Body of pancreas (tissue), 4 donors: ENCODE results near the gene THY1. TPM values are rescaled to one million over a fixed set of nuclear protein-coding genes. Genes with fewer than 3 reads are reported as not detected.

Experiments used
- ATAC-seq: fragments of 150-250 bp; one replicate; pipeline ENCODE4 v1.9.1; 2016
- DNase-seq, 4 donors: peaks; one replicate each; pipeline ENCODE4 v3.0.0-alpha.2; 2019
- H3K27ac ChIP-seq, 4 donors: fragments of 200-600 bp; sonication (generic); 1 replicate in 3 of 4; 2 replicates in 1 of 4; pipeline versions ENCODE4 v1.5.1 to v1.6.1; 2016 to 2019; ENCODE audit warnings: mild to moderate bottlenecking in 1 of 4, mixed read lengths in 1 of 4, moderate library complexity in 1 of 4
- H3K27me3 ChIP-seq, 2 donors: fragments of 200-600 bp; sonication (generic); one replicate each; pipeline ENCODE4 v1.6.0; 2016; ENCODE audit warnings: mild to moderate bottlenecking in 1 of 2
- H3K36me3 ChIP-seq, 2 donors: fragments of 200-600 bp; sonication (generic); replicated peaks in 1 of 2; 2 replicates each; pipeline ENCODE4 v1.5.1; 2016; ENCODE audit warnings: low read depth in 2 of 2; ENCODE audit not compliant: insufficient read depth in 1 of 2
- H3K4me1 ChIP-seq: fragments of 200-600 bp; sonication (generic); one replicate; pipeline ENCODE4 v1.6.0; 2016
- H3K4me3 ChIP-seq, 2 donors: fragments of 200-600 bp; sonication (generic); 1 replicate in 1 of 2; 2 replicates in 1 of 2; pipeline ENCODE4 v1.5.1; 2016 to 2019
- H3K9me3 ChIP-seq, 3 donors: fragments of 200-600 bp; sonication (generic); 1 replicate in 2 of 3; 2 replicates in 1 of 3; pipeline ENCODE4 v1.5.1; 2016
- CTCF ChIP-seq, 7 experiments: fragments of 450-650 bp in 4 of 7; fragments of 200-600 bp in 3 of 7; sonication (generic) in 3 of 7; IDR thresholded peaks; one replicate each; pipeline ENCODE4 v1.5.1; 2016 to 2019; ENCODE audit warnings: antibody characterized with exemption in 7 of 7
- POLR2A ChIP-seq, 3 donors: fragments of 450-650 bp; IDR thresholded peaks; one replicate each; pipeline ENCODE4 v1.6.1; 2016; ENCODE audit warnings: antibody characterized with exemption in 3 of 3, mild to moderate bottlenecking in 2 of 3
- WGBS, 2 donors: methylation state at CpG; one replicate each; pipeline ENCODE4 v1.1.5; 2017; 5-methylcytosine and 5-hydroxymethylcytosine counted together
- intact Hi-C: fragments of 100-400 bp; cut with DNase I; formaldehyde crosslinking; loops from one replicate; pipeline ENCODE4 v1.15.1; 2023
- total RNA-seq, 2 donors: library from RNA; depleted of rRNA; stranded (reverse); fragments of >200 nt; gene quantifications; one replicate each; pipeline ENCODE4 v1.1.0, GENCODE V29; 2016

Gene THY1
- total RNA-seq, 2 donors from 2014 or later = 6.9 to 9.9 TPM

GRCh38 chr11:119420631-119421030 is 2.3 kb downstream of the THY1 start:
- WGBS, 2 donors = 73 to 81% methylated on average over 7 to 8 of the region's 8 CpGs
- TF ChIP-seq POLR2A (IDR thresholded peaks at IDR 0.05) = no peak
- no peak for TF ChIP-seq CTCF (IDR thresholded peaks at IDR 0.05)
- no peaks in the 10 kb centered on the region for H3K27me3 ChIP-seq
- H3K27ac ChIP-seq = no peak overlapping the region
- no peaks in the 10 kb centered on the region for H3K9me3 ChIP-seq
- DNase-seq (no peak), ATAC-seq (no peak)
- intact Hi-C loops = no loop called here
- peaks cover 11% of the 10 kb centered on the region for H3K4me1 ChIP-seq
- H3K36me3 ChIP-seq = no peaks in the 10 kb centered on the region
- no peak overlapping the region for H3K4me3 ChIP-seq

DNA sequence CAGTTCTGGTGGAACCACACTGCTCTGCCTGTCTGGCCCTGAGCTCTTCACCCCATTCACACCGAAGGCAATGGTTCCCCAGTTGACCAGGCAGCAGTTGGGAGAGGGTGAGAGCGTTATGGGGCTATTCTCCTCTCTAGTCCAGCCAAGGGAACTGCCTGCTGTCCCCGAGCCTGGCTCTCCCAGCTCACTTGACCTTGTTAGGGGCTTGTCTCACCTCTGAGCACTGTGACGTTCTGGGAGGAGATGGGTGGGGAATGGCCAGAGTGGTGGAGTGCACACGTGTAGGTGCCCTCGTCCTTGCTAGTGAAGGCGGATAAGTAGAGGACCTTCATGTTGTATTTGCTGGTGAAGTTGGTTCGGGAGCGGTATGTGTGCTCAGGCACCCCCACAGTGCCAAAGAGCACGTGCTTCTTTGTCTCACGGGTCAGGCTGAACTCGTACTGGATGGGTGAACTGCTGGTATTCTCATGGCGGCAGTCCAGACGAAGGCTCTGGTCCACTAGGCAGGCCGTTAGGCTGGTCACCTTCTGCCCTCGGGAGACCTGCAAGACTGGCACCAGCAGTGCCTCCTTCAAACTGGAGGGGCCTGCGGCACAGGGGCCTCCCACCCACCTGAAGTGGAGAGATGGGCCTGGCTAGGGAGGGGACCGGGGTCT is 3.0 kb downstream of the THY1 start:
- no peak for DNase-seq
- H3K4me1 ChIP-seq = peaks cover 11% of the 10 kb centered on the region
- H3K36me3 ChIP-seq = no peaks in the 10 kb centered on the region
- H3K9me3 ChIP-seq = no peaks in the 10 kb centered on the region
- no peak overlapping the region for H3K27ac ChIP-seq
- no peak for ATAC-seq
- H3K4me3 ChIP-seq = no peak overlapping the region
- TF ChIP-seq CTCF (IDR thresholded peaks at IDR 0.05) = no peak
- no peak for TF ChIP-seq POLR2A (IDR thresholded peaks at IDR 0.05)
- no peaks in the 10 kb centered on the region for H3K27me3 ChIP-seq
- intact Hi-C loops = no loop called here
- WGBS, 2 donors = 75 to 88% methylated on average over 14 to 18 of the region's 18 CpGs

GRCh38 chr11:119419246-119419645 is 3.7 kb downstream of the THY1 start:
- 72 to 74% methylated on average over 5 of the region's 5 CpGs for WGBS, 2 donors
- intact Hi-C loops = no loop called here
- Histone ChIP-seq H3K9me3 (no peaks in the 10 kb centered on the region), H3K4me1 (peaks cover 11% of the 10 kb centered on the region), H3K36me3 (no peaks in the 10 kb centered on the region), H3K27ac (no peak overlapping the region), H3K27me3 (no peaks in the 10 kb centered on the region), H3K4me3 (no peak overlapping the region)
- TF ChIP-seq POLR2A (IDR thresholded peaks at IDR 0.05) (no peak), CTCF (IDR thresholded peaks at IDR 0.05) (no peak)
- ATAC-seq = no peak
- DNase-seq = no peak

GRCh38 chr11:119418759-119419158 is 4.2 kb downstream of the THY1 start:
- ATAC-seq (no peak), DNase-seq (no peak)
- H3K4me3 ChIP-seq = no peak overlapping the region
- intact Hi-C loops = no loop called here
- 74 to 84% methylated on average over 2 to 4 of the region's 4 CpGs for WGBS, 2 donors
- peaks cover 11% of the 10 kb centered on the region for H3K4me1 ChIP-seq
- no peak for TF ChIP-seq CTCF (IDR thresholded peaks at IDR 0.05)
- TF ChIP-seq POLR2A (IDR thresholded peaks at IDR 0.05) = no peak
- H3K36me3 ChIP-seq = no peaks in the 10 kb centered on the region
- H3K27me3 ChIP-seq = no peaks in the 10 kb centered on the region
- no peak overlapping the region for H3K27ac ChIP-seq
- no peaks in the 10 kb centered on the region for H3K9me3 ChIP-seq
